ENCODE measurements around the gene HRNR.

DNA sequence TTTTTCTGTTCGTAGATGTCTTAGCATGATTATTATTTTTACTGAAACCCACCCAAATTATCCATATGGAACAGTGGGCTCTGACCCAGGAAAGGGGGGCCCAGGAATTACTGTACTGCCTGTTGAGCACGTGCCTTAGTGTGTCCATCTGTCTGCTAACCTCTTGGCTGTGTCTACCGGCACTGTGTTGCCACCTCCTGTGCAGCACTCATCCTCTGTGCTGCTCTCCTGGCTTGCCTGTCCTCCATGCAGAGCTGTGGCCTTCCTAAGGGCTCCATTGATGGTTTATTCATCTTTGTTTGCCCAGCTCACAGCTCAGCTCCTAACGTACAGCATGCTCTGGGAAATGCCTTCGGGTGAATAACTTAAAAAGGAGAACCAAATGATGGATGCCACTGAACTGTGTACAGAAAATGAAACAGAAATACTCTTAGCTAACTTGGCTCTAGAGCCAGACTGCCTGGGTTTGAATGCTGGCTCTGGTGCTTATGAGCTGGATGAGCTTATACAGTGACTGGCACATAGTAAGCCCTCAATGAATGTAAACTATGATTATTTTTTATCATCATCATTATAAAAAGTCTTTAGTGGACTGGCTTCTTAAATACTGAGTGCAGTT is 53.6 kb downstream of the HRNR start:
- TF ChIP-seq POLR2A (IDR thresholded peaks at IDR 0.05) (no peak), POLR2AphosphoS5 (IDR thresholded peaks at IDR 0.05) (no peak), EP300 (IDR thresholded peaks at IDR 0.05; ENCODE audit: low read depth) (no peak)
- TF ChIP-seq, protein P1, sequence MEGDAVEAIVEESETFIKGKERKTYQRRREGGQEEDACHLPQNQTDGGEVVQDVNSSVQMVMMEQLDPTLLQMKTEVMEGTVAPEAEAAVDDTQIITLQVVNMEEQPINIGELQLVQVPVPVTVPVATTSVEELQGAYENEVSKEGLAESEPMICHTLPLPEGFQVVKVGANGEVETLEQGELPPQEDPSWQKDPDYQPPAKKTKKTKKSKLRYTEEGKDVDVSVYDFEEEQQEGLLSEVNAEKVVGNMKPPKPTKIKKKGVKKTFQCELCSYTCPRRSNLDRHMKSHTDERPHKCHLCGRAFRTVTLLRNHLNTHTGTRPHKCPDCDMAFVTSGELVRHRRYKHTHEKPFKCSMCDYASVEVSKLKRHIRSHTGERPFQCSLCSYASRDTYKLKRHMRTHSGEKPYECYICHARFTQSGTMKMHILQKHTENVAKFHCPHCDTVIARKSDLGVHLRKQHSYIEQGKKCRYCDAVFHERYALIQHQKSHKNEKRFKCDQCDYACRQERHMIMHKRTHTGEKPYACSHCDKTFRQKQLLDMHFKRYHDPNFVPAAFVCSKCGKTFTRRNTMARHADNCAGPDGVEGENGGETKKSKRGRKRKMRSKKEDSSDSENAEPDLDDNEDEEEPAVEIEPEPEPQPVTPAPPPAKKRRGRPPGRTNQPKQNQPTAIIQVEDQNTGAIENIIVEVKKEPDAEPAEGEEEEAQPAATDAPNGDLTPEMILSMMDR (IDR thresholded peaks at IDR 0.05): no peak

Data from transverse colon (tissue), 4 donors.